CD4-positive, alpha-beta T cell (primary cell): ENCODE results near the gene FOXN4. TPM values are rescaled to one million over a fixed set of nuclear protein-coding genes. Genes with fewer than 3 reads are reported as not detected.

ENCODE experiments used
- ATAC-seq: fragments of 200-7000 bp; cut with Tn5 transposase; one replicate; pipeline ENCODE4 v1.10.0; 2022; ENCODE audit warnings: mild to moderate bottlenecking; ENCODE audit not compliant: poor library complexity
- CTCF ChIA-PET: fragments of 350-600 bp; sonication (Branson Sonifier 250); formaldehyde crosslinking; loops from one replicate; lab custom pipeline; 2021; ENCODE audit warnings: antibody characterized with exemption, inconsistent platforms; lab: Charles Lee
- POLR2A ChIA-PET: fragments of 350-600 bp; sonication (Branson Sonifier 250); formaldehyde crosslinking; loops from one replicate; lab custom pipeline; 2021; ENCODE audit warnings: antibody characterized with exemption, inconsistent platforms; lab: Charles Lee
- DNase-seq, 14 experiments: peaks; one replicate each; pipeline ENCODE4 v3.0.0-alpha.2; 2013 to 2020; ENCODE audit warnings: mixed read lengths in 2 of 14
- H3K27ac ChIP-seq, 2 donors: one replicate each; pipeline versions ENCODE4 v1.5.1 to v1.7.0; 2013; ENCODE audit warnings: low read length in 2 of 2, low read depth in 1 of 2, mild to moderate bottlenecking in 1 of 2
- H3K27me3 ChIP-seq, 2 experiments: 1 replicate in 1 of 2; 2 replicates in 1 of 2; pipeline versions ENCODE4 v1.6.1 to v1.7.0; 2013; ENCODE audit warnings: low read length in 2 of 2, control low read depth in 1 of 2, mild to moderate bottlenecking in 1 of 2, moderate library complexity in 1 of 2; ENCODE audit not compliant: insufficient read depth in 2 of 2, control insufficient read depth in 1 of 2
- H3K36me3 ChIP-seq: one replicate; pipeline ENCODE4 v1.6.1; 2013; ENCODE audit warnings: low read length, control low read depth; ENCODE audit not compliant: insufficient read depth
- H3K4me1 ChIP-seq: one replicate; pipeline ENCODE4 v1.6.1; 2013; ENCODE audit warnings: low read length, control low read depth; ENCODE audit not compliant: insufficient read depth
- H3K4me3 ChIP-seq: one replicate; pipeline ENCODE4 v1.5.1; 2013; ENCODE audit warnings: mild to moderate bottlenecking, low read length, moderate library complexity
- H3K9me3 ChIP-seq, 2 experiments: 1 replicate in 1 of 2; 2 replicates in 1 of 2; pipeline versions ENCODE4 v1.6.1 to v1.7.0; 2013; ENCODE audit warnings: low read length in 2 of 2, mild to moderate bottlenecking in 2 of 2, control low read depth in 1 of 2, moderate library complexity in 1 of 2; ENCODE audit not compliant: control insufficient read depth in 1 of 2, insufficient read depth in 1 of 2
- H3K27ac Mint-ChIP-seq: one replicate; pipeline ENCODE4 v1.8.0; 2020; ENCODE audit warnings: mixed read lengths
- H3K27me3 Mint-ChIP-seq: one replicate; pipeline ENCODE4 v1.8.0; 2021; ENCODE audit warnings: mixed read lengths
- H3K36me3 Mint-ChIP-seq: one replicate; pipeline ENCODE4 v1.8.0; 2021; ENCODE audit warnings: low read depth, mixed read lengths
- H3K4me1 Mint-ChIP-seq: one replicate; pipeline ENCODE4 v1.8.0; 2021; ENCODE audit warnings: low read depth, mixed read lengths
- H3K4me3 Mint-ChIP-seq: one replicate; pipeline ENCODE4 v1.8.0; 2020; ENCODE audit warnings: mild to moderate bottlenecking, mixed read lengths
- H3K9me3 Mint-ChIP-seq: one replicate; pipeline ENCODE4 v1.8.0; 2020; ENCODE audit warnings: mixed read lengths
- intact Hi-C, 2 experiments: fragments of 100-400 bp; cut with DNase I in 1 of 2; cut with micrococcal nuclease in 1 of 2; formaldehyde crosslinking; loops; one replicate each; pipeline versions ENCODE4 v1.15.1 to v1.9.0; 2023 to 2025; cut with DNase I, micrococcal nuclease
- total RNA-seq, 174 experiments: library from RNA in 2 of 174; stranded (reverse) in 2 of 174; gene quantifications; one replicate each; pipeline ENCODE4 v1.2.3 and lab custom pipeline; 2021 to 2026
- TF ChIP-seq, protein P1 (sequence below): fragments of 200-600 bp; IDR thresholded peaks from one replicate; pipeline ENCODE4 v1.8.0; 2022; ENCODE audit warnings: antibody characterized with exemption, mild to moderate bottlenecking

FOXN4 gene
- total RNA-seq, 2 experiments from 2014 or later: not detected

DNA sequence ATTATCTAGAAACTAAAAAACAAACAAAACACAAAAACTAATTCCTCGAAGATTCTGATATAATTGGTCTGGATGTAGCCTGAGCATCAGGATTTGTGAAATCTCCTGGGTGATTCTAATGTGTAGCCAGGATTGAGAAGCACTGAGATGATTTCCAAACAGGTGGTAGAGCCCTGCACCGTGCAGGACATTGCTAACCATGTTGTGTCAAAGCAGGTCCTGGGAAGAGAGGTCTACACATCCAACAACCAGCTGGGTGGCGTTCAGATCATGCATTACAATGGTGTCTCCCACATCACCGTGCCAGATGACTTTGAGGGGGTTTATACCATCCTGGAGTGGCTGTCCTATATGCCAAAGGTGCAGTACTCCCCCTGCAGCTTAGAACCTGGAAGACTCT lies 56.3 kb downstream of the FOXN4 start:
- H3K9me3 Mint-ChIP-seq: peaks cover 6% of the 10 kb centered on the region
- no peaks in the 10 kb centered on the region for H3K27me3 ChIP-seq
- ATAC-seq: no peak
- no peak for DNase-seq
- no peak overlapping the region for H3K27ac ChIP-seq
- H3K36me3 Mint-ChIP-seq: peaks cover 86% of the 10 kb centered on the region
- H3K4me3 Mint-ChIP-seq: no peak overlapping the region
- intact Hi-C loops: no loop called here
- no peaks in the 10 kb centered on the region for H3K4me1 Mint-ChIP-seq
- TF ChIP-seq, protein P1, sequence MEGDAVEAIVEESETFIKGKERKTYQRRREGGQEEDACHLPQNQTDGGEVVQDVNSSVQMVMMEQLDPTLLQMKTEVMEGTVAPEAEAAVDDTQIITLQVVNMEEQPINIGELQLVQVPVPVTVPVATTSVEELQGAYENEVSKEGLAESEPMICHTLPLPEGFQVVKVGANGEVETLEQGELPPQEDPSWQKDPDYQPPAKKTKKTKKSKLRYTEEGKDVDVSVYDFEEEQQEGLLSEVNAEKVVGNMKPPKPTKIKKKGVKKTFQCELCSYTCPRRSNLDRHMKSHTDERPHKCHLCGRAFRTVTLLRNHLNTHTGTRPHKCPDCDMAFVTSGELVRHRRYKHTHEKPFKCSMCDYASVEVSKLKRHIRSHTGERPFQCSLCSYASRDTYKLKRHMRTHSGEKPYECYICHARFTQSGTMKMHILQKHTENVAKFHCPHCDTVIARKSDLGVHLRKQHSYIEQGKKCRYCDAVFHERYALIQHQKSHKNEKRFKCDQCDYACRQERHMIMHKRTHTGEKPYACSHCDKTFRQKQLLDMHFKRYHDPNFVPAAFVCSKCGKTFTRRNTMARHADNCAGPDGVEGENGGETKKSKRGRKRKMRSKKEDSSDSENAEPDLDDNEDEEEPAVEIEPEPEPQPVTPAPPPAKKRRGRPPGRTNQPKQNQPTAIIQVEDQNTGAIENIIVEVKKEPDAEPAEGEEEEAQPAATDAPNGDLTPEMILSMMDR: no peak
- H3K4me3 ChIP-seq: no peak overlapping the region
- H3K9me3 ChIP-seq: peaks cover 11 to 15% of the 10 kb centered on the region in 2 experiments
- H3K36me3 ChIP-seq: peaks cover 15% of the 10 kb centered on the region
- H3K27me3 Mint-ChIP-seq: no peaks in the 10 kb centered on the region
- CTCF ChIA-PET: no interaction called here
- POLR2A ChIA-PET: no interaction called here
- no peaks in the 10 kb centered on the region for H3K4me1 ChIP-seq
- H3K27ac Mint-ChIP-seq: no peak overlapping the region

DNA sequence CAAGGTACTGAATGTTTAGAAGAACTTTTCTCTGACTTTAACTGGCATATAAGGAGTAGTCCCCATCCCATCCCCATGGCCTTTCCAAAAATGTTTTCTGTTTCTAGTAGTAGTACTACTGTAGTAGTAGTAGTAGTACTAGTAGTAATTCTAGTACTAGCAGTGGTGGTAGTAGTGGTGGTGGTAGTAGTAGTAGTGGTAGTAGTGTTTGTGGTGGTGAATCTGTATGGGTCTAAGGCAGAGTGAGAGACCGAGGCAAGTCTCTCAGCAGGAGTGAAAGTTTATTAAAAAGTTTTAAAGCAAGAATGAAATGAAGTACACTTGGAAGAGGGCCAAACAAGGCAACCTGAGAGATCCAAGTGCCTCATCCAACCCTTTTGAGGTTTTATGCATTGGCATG lies 58.6 kb downstream of the FOXN4 start:
- Histone ChIP-seq H3K36me3 (peaks cover 16% of the 10 kb centered on the region), H3K27ac (no peak overlapping the region), H3K4me3 (no peak overlapping the region), H3K27me3 (no peaks in the 10 kb centered on the region), H3K9me3 (peaks cover 11 to 15% of the 10 kb centered on the region in 2 experiments), H3K4me1 (no peaks in the 10 kb centered on the region)
- DNase-seq: no peak
- ChIA-PET POLR2A (no interaction called here), CTCF (no interaction called here)
- peaks cover 6% of the 10 kb centered on the region for H3K9me3 Mint-ChIP-seq
- H3K4me1 Mint-ChIP-seq: no peaks in the 10 kb centered on the region
- H3K36me3 Mint-ChIP-seq: peaks cover 92% of the 10 kb centered on the region
- TF ChIP-seq, protein P1: no peak
- no peaks in the 10 kb centered on the region for H3K27me3 Mint-ChIP-seq
- no peak overlapping the region for H3K27ac Mint-ChIP-seq
- intact Hi-C loops: no loop called here
- no peak overlapping the region for H3K4me3 Mint-ChIP-seq
- ATAC-seq: no peak

DNA sequence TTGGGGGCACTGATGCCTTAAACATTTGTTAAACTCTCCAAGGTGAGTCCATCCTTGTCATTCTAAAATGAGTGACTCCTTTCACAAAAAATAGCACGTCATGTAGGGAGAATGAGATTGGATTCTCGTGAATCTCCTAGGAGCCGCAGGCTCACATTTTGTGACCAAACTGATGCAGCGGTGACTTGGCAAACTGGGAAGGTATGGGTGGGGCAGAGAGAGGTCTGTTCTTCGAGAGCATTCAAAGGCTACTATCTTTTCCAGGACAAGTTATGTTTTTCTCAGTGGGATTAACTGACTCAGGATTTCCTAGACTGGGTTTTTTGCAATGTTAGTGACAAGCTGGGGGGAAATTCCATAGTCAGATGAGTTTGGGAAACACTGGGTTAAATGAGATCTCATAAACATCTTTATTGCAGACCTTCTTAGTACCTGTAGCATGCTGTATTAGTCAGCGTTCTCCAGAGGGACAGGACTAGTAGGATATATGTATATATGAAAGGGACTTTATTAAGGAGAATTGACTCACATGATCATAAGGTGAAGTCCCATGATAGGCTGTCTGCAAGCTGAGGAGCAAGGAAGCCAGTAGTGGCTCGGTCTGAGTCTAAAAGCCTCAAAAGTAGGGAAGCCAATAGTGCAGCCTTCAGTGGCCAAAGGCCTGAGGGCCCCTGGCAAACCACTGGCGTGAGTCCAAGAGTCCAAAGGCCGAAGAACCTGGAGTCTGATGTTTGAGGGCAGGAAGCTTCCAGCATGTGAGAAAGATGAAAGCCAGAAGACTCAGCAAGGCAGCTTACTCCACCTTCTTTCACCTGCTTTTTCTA lies 61.0 kb downstream of the FOXN4 start:
- no peak overlapping the region for H3K27ac Mint-ChIP-seq
- POLR2A ChIA-PET: no interaction called here
- H3K36me3 Mint-ChIP-seq: peaks cover 84% of the 10 kb centered on the region
- H3K4me1 Mint-ChIP-seq: no peaks in the 10 kb centered on the region
- Histone ChIP-seq H3K4me3 (no peak overlapping the region), H3K27me3 (no peaks in the 10 kb centered on the region), H3K27ac (no peak overlapping the region), H3K9me3 (peaks cover 3 to 4% of the 10 kb centered on the region in 2 experiments), H3K4me1 (no peaks in the 10 kb centered on the region), H3K36me3 (peaks cover 5% of the 10 kb centered on the region)
- H3K27me3 Mint-ChIP-seq: no peaks in the 10 kb centered on the region
- DNase-seq (no peak), ATAC-seq (no peak)
- TF ChIP-seq, protein P1: no peak
- CTCF ChIA-PET: interaction anchor here (1.7 kb wide), 1 partner anchor 15 kb away, joined by 4 read pairs; no protein-coding TSS in a partner anchor
- no peak overlapping the region for H3K4me3 Mint-ChIP-seq
- peaks cover 4% of the 10 kb centered on the region for H3K9me3 Mint-ChIP-seq
- intact Hi-C loops: no loop called here
